C4-2B (cell line): ENCODE measurements around the gene PNPLA2.

Source experiments
- CTCF ChIP-seq: fragments of 450-650 bp; conservative IDR thresholded peaks from 2 replicates; pipeline ENCODE4 v1.5.1; 2017; ENCODE audit warnings: mild to moderate bottlenecking
- ZFX ChIP-seq: fragments of 450-650 bp; IDR thresholded peaks from 2 replicates; pipeline ENCODE4 v1.6.1; 2017

GRCh38 chr11:809287-810039, 9.3 kb upstream of the PNPLA2 start, which contains the start of gene RPLP2:
- TF ChIP-seq CTCF: no peak
- TF ChIP-seq ZFX: peak; percentile 99
